Duodenal mucosa (tissue), 2 donors: ENCODE results near the gene CRYBG3.

Source experiments
- H3K27ac ChIP-seq: one replicate; pipeline ENCODE4 v1.7.0; 2013; ENCODE audit warnings: low read depth, low read length
- H3K27me3 ChIP-seq, 2 donors: one replicate each; pipeline ENCODE4 v1.7.0; 2013; ENCODE audit warnings: low read length in 2 of 2, control low read depth in 1 of 2; ENCODE audit not compliant: insufficient read depth in 2 of 2, control insufficient read depth in 1 of 2
- H3K36me3 ChIP-seq, 2 donors: one replicate each; pipeline ENCODE4 v1.7.0; 2013; ENCODE audit warnings: low read length in 2 of 2, control low read depth in 1 of 2; ENCODE audit not compliant: insufficient read depth in 2 of 2, control insufficient read depth in 1 of 2
- H3K4me1 ChIP-seq, 2 donors: one replicate each; pipeline ENCODE4 v1.7.0; 2013; ENCODE audit warnings: low read length in 2 of 2, control low read depth in 1 of 2; ENCODE audit not compliant: insufficient read depth in 2 of 2, control insufficient read depth in 1 of 2
- H3K4me3 ChIP-seq, 2 donors: one replicate each; pipeline ENCODE4 v1.7.0; 2013; ENCODE audit warnings: low read length in 2 of 2, low read depth in 1 of 2
- H3K9ac ChIP-seq, 2 donors: one replicate each; pipeline ENCODE4 v1.7.0; 2013; ENCODE audit warnings: low read length in 2 of 2, low read depth in 1 of 2
- H3K9me3 ChIP-seq, 2 donors: one replicate each; pipeline ENCODE4 v1.7.0; 2013; ENCODE audit warnings: low read length in 2 of 2, control low read depth in 1 of 2; ENCODE audit not compliant: control insufficient read depth in 1 of 2

CRYBG3 gene

GRCh38 chr3:97983933-97984491 is 162.2 kb downstream of the CRYBG3 start:
- no peak overlapping the region for H3K27ac ChIP-seq
- no peaks in the 10 kb centered on the region for H3K4me1 ChIP-seq
- H3K36me3 ChIP-seq: no peaks in the 10 kb centered on the region
- no peaks in the 10 kb centered on the region for H3K9me3 ChIP-seq
- H3K27me3 ChIP-seq: no peaks in the 10 kb centered on the region
- no peak overlapping the region for H3K9ac ChIP-seq
- no peak overlapping the region for H3K4me3 ChIP-seq

GRCh38 chr3:97987306-97987705 is 165.5 kb downstream of the CRYBG3 start:
- Histone ChIP-seq H3K9ac (no peak overlapping the region), H3K9me3 (no peaks in the 10 kb centered on the region), H3K4me3 (no peak overlapping the region), H3K36me3 (no peaks in the 10 kb centered on the region), H3K27ac (no peak overlapping the region), H3K27me3 (no peaks in the 10 kb centered on the region), H3K4me1 (no peaks in the 10 kb centered on the region)

- no peaks in the 10 kb centered on the region for H3K27me3 ChIP-seq
Measured at GRCh38 chr3:97988784-97989568, 167.2 kb downstream of the CRYBG3 start.

GRCh38 chr3:97990624-97991292 is 168.9 kb downstream of the CRYBG3 start:
- Histone ChIP-seq H3K27ac (no peak overlapping the region), H3K27me3 (no peaks in the 10 kb centered on the region), H3K9me3 (no peaks in the 10 kb centered on the region), H3K9ac (no peak overlapping the region), H3K4me3 (no peak overlapping the region), H3K36me3 (no peaks in the 10 kb centered on the region), H3K4me1 (peaks cover 0 to 4% of the 10 kb centered on the region in 2 donors)

More at GRCh38 chr3:97988784-97989568, 167.2 kb downstream of the CRYBG3 start:
- Histone ChIP-seq H3K4me1 (no peaks in the 10 kb centered on the region), H3K4me3 (no peak overlapping the region), H3K27ac (no peak overlapping the region), H3K36me3 (no peaks in the 10 kb centered on the region), H3K9ac (no peak overlapping the region), H3K9me3 (no peaks in the 10 kb centered on the region)

- Histone ChIP-seq H3K9me3 (no peaks in the 10 kb centered on the region), H3K4me3 (no peak overlapping the region), H3K27ac (no peak overlapping the region), H3K4me1 (peaks cover 0 to 4% of the 10 kb centered on the region in 2 donors), H3K36me3 (no peaks in the 10 kb centered on the region), H3K27me3 (no peaks in the 10 kb centered on the region), H3K9ac (no peak overlapping the region)
Measured at GRCh38 chr3:97991293-97991682, 169.5 kb downstream of the CRYBG3 start.

GRCh38 chr3:97992547-97993173 is 170.8 kb downstream of the CRYBG3 start:
- Histone ChIP-seq H3K27me3 (no peaks in the 10 kb centered on the region), H3K9ac (no peak overlapping the region), H3K27ac (no peak overlapping the region), H3K4me1 (peaks cover 0 to 4% of the 10 kb centered on the region in 2 donors), H3K4me3 (no peak overlapping the region), H3K9me3 (no peaks in the 10 kb centered on the region), H3K36me3 (no peaks in the 10 kb centered on the region)

- Histone ChIP-seq H3K9ac (no peak overlapping the region), H3K27me3 (no peaks in the 10 kb centered on the region), H3K4me3 (no peak overlapping the region), H3K9me3 (no peaks in the 10 kb centered on the region), H3K36me3 (no peaks in the 10 kb centered on the region), H3K4me1 (peaks cover 0 to 4% of the 10 kb centered on the region in 2 donors), H3K27ac (no peak overlapping the region)
Measured at GRCh38 chr3:97993526-97993925, 171.7 kb downstream of the CRYBG3 start.

- no peaks in the 10 kb centered on the region for H3K27me3 ChIP-seq
Measured at GRCh38 chr3:97994328-97994945, 172.6 kb downstream of the CRYBG3 start.

More at GRCh38 chr3:97994328-97994945, 172.6 kb downstream of the CRYBG3 start:
- H3K27ac ChIP-seq: no peak overlapping the region
- H3K4me3 ChIP-seq: no peak overlapping the region
- H3K9ac ChIP-seq: no peak overlapping the region
- no peaks in the 10 kb centered on the region for H3K9me3 ChIP-seq
- peaks cover 0 to 4% of the 10 kb centered on the region in 2 donors for H3K4me1 ChIP-seq
- H3K36me3 ChIP-seq: no peaks in the 10 kb centered on the region
